Keratinocyte (primary cell): ENCODE data around the gene KRTAP5-10. TPM values are rescaled to one million over a fixed set of nuclear protein-coding genes. Genes with fewer than 3 reads are reported as not detected.

Source experiments
- DNase-seq: peaks from one replicate; pipeline ENCODE4 v3.0.0-alpha.2; 2011; ENCODE audit warnings: low read depth, missing footprints, low spot score
- FAIRE-seq: peaks from 2 replicates; lab custom pipeline; 2011; peaks lifted over from hg19 to GRCh38; lab: Jason Lieb, UNC
- H2AFZ ChIP-seq: 2 replicates; pipeline ENCODE4 v1.6.0; 2012; ENCODE audit warnings: low read length, control low read depth, inconsistent platforms; ENCODE audit not compliant: control insufficient read depth
- H3K27ac ChIP-seq: 2 replicates; pipeline ENCODE4 v1.5.1; 2011; ENCODE audit warnings: low read length; ENCODE audit not compliant: control insufficient read depth, insufficient read depth
- H3K27me3 ChIP-seq: 3 replicates; pipeline ENCODE4 v1.6.0; 2011; ENCODE audit warnings: low read length; ENCODE audit not compliant: control insufficient read depth, insufficient read depth; ENCODE audit errors: extremely low read depth
- H3K36me3 ChIP-seq, 2 experiments: 2 replicates in 1 of 2; 3 replicates in 1 of 2; pipeline ENCODE4 v1.5.1; 2011; ENCODE audit warnings: low read length in 2 of 2, mild to moderate bottlenecking in 1 of 2; ENCODE audit not compliant: control insufficient read depth in 2 of 2, insufficient read depth in 2 of 2; ENCODE audit errors: extremely low read depth in 1 of 2
- H3K4me1 ChIP-seq: 3 replicates; pipeline ENCODE4 v1.5.1; 2011; ENCODE audit warnings: low read length; ENCODE audit not compliant: control insufficient read depth, insufficient read depth; ENCODE audit errors: extremely low read depth
- H3K4me2 ChIP-seq: 3 replicates; pipeline ENCODE4 v1.6.0; 2011; ENCODE audit warnings: low read depth, low read length; ENCODE audit not compliant: control insufficient read depth, insufficient read depth; ENCODE audit errors: extremely low read depth
- H3K4me3 ChIP-seq, 3 experiments: fragments of 200-600 bp in 1 of 3; sonication (generic) in 1 of 3; 2 replicates in 2 of 3; 3 replicates in 1 of 3; pipeline ENCODE4 v1.5.1; 2011 to 2016; ENCODE audit warnings: low read length in 3 of 3, mild to moderate bottlenecking in 3 of 3, control low read depth in 2 of 3, inconsistent platforms in 1 of 3, low read depth in 1 of 3, mixed read lengths in 1 of 3, mixed run types in 1 of 3, moderate library complexity in 1 of 3; ENCODE audit not compliant: control insufficient read depth in 2 of 3, insufficient read depth in 2 of 3; ENCODE audit errors: extremely low read depth in 1 of 3
- H3K79me2 ChIP-seq: 2 replicates; pipeline ENCODE4 v1.6.0; 2012; ENCODE audit warnings: low read length; ENCODE audit not compliant: control insufficient read depth, insufficient read depth
- H3K9ac ChIP-seq: 3 replicates; pipeline ENCODE4 v1.6.0; 2011; ENCODE audit warnings: low read length; ENCODE audit not compliant: control insufficient read depth, insufficient read depth; ENCODE audit errors: extremely low read depth
- H3K9me1 ChIP-seq: 3 replicates; pipeline ENCODE4 v1.6.0; 2011; ENCODE audit warnings: low read length; ENCODE audit not compliant: control insufficient read depth, insufficient read depth; ENCODE audit errors: extremely low read depth
- H3K9me3 ChIP-seq: 2 replicates; pipeline ENCODE4 v1.5.1; 2012; ENCODE audit warnings: low read depth, low read length; ENCODE audit not compliant: control insufficient read depth
- H4K20me1 ChIP-seq: 3 replicates; pipeline ENCODE4 v1.6.0; 2011; ENCODE audit warnings: low read length; ENCODE audit not compliant: control insufficient read depth, insufficient read depth; ENCODE audit errors: extremely low read depth
- CTCF ChIP-seq, 3 experiments: IDR thresholded peaks in 1 of 3; conservative IDR thresholded peaks in 1 of 3; optimal IDR thresholded peaks in 1 of 3; 2 replicates in 2 of 3; 3 replicates in 1 of 3; pipeline versions ENCODE3 to v1.5.1; 2011; ENCODE audit warnings: low read length in 3 of 3, mild to moderate bottlenecking in 3 of 3, moderate library complexity in 2 of 3, control low read depth in 1 of 3, inconsistent platforms in 1 of 3; ENCODE audit not compliant: insufficient read depth in 2 of 3; ENCODE audit errors: extremely low read depth in 1 of 3
- EZH2 ChIP-seq: IDR thresholded peaks from one replicate; pipeline ENCODE4 v1.6.1; 2012; ENCODE audit warnings: inconsistent platforms, mild to moderate bottlenecking, low read length, moderate library complexity
- dilution Hi-C: fragments of 300-500 bp; cut with MboI; formaldehyde crosslinking; loops from one replicate; pipeline ENCODE4 v1.7.0; 2020; ENCODE audit warnings: low sequenced_read_pairs; ENCODE audit not compliant: extremely low pct_ligation_motif_present
- polyA plus RNA-seq, 5 experiments: library from polyadenylated mRNA; depleted of rRNA in 3 of 5; stranded (reverse) in 3 of 5; stranded (forward) in 1 of 5; unstranded in 1 of 5; fragments of >200 nt; gene quantifications; 1 replicate in 1 of 5; 2 replicates in 3 of 5; 3 replicates in 1 of 5; pipeline versions ENCODE4 v1.2.1 to v1.2.3, GENCODE V29; 2011 to 2012; ENCODE audit warnings: missing spikeins in 2 of 5, low read depth in 1 of 5, low replicate concordance in 1 of 5

Gene KRTAP5-10
- polyA plus RNA-seq, 1 donor (not counting 4 experiments of a cell fraction or from before 2014, with no cell fraction given), result not detected

GRCh38 chr11:71558996-71559395 lies 6.4 kb upstream of the KRTAP5-10 start:
- Histone ChIP-seq H3K4me2 (no peak overlapping the region), H3K79me2 (no peaks in the 10 kb centered on the region), H3K27me3 (peaks cover 4% of the 10 kb centered on the region), H4K20me1 (no peaks in the 10 kb centered on the region), H3K9me1 (no peaks in the 10 kb centered on the region), H3K4me1 (no peaks in the 10 kb centered on the region), H3K27ac (no peak overlapping the region), H3K4me3 (no peak overlapping the region), H3K9ac (no peak overlapping the region), H3K9me3 (peaks cover 3% of the 10 kb centered on the region), H2AFZ (no peak overlapping the region), H3K36me3 (no peaks in the 10 kb centered on the region)
- TF ChIP-seq CTCF (optimal IDR thresholded peaks at IDR 0.05 in 1 of 3, IDR thresholded peaks at IDR 0.05 in 1 of 3, conservative IDR thresholded peaks at IDR 0.05 in 1 of 3; ENCODE audit: extremely low read depth in 1 of 3, insufficient read depth in 2 of 3, low read length in 3 of 3) (no peak), EZH2 (no peak)
- FAIRE-seq (no peak), DNase-seq (no peak)
- dilution Hi-C loops, result no loop called here

- Histone ChIP-seq H3K36me3 (no peaks in the 10 kb centered on the region), H3K4me1 (no peaks in the 10 kb centered on the region), H3K4me2 (no peak overlapping the region), H3K9me3 (peaks cover 3% of the 10 kb centered on the region), H3K27ac (no peak overlapping the region), H3K9ac (no peak overlapping the region), H2AFZ (no peak overlapping the region), H4K20me1 (no peaks in the 10 kb centered on the region), H3K79me2 (no peaks in the 10 kb centered on the region), H3K27me3 (no peaks in the 10 kb centered on the region), H3K4me3 (no peak overlapping the region), H3K9me1 (no peaks in the 10 kb centered on the region)
- FAIRE-seq (no peak), DNase-seq (no peak)
- dilution Hi-C loops, result no loop called here
- TF ChIP-seq EZH2, result no peak
- no peak for TF ChIP-seq CTCF (optimal IDR thresholded peaks at IDR 0.05 in 1 of 3, IDR thresholded peaks at IDR 0.05 in 1 of 3, conservative IDR thresholded peaks at IDR 0.05 in 1 of 3; ENCODE audit: extremely low read depth in 1 of 3, insufficient read depth in 2 of 3, low read length in 3 of 3)
These were observed 3.2 kb upstream of the KRTAP5-10 start for GRCh38 chr11:71562120-71562519.
